Thoracic aorta (tissue), 2 donors: ENCODE measurements around the gene ANXA2R. TPM values are rescaled to one million over a fixed set of nuclear protein-coding genes. Genes with fewer than 3 reads are reported as not detected.

Experiments used
- ATAC-seq: fragments of 150-250 bp; one replicate; pipeline ENCODE4 v1.8.0; 2017; ENCODE audit warnings: low read depth; ENCODE audit not compliant: insufficient number of reproducible peaks, low FRiP score
- DNase-seq: peaks from one replicate; pipeline ENCODE4 v3.0.0-alpha.2; 2020; ENCODE audit warnings: low spot score
- H3K27ac ChIP-seq, 2 donors: fragments of 200-600 bp; sonication (generic); 1 replicate in 1 of 2; 2 replicates in 1 of 2; pipeline ENCODE4 v1.5.1; 2016; ENCODE audit warnings: mild to moderate bottlenecking in 2 of 2, moderate library complexity in 2 of 2
- H3K27me3 ChIP-seq: fragments of 200-600 bp; sonication (generic); replicated peaks from 2 replicates; pipeline ENCODE4 v1.6.0; 2016; ENCODE audit warnings: mild to moderate bottlenecking; ENCODE audit not compliant: insufficient read depth
- H3K36me3 ChIP-seq: fragments of 200-600 bp; sonication (generic); one replicate; pipeline ENCODE4 v1.5.1; 2016
- H3K4me1 ChIP-seq, 2 donors: fragments of 200-600 bp; sonication (generic); 1 replicate in 1 of 2; 2 replicates in 1 of 2; pipeline versions ENCODE4 v1.5.1 to v1.6.0; 2016; ENCODE audit warnings: low read depth in 2 of 2, mild to moderate bottlenecking in 1 of 2; ENCODE audit not compliant: control insufficient read depth in 1 of 2
- H3K4me3 ChIP-seq: fragments of 200-600 bp; sonication (generic); 2 replicates; pipeline ENCODE4 v1.5.1; 2016; ENCODE audit warnings: mild to moderate bottlenecking
- H3K9me3 ChIP-seq: fragments of 200-600 bp; sonication (generic); 2 replicates; pipeline ENCODE4 v1.5.1; 2016
- total RNA-seq, 2 donors: library from RNA; depleted of rRNA; stranded (reverse); fragments of >200 nt; gene quantifications; one replicate each; pipeline versions ENCODE4 v1.1.0 to v1.2.3, GENCODE V29; 2016
- TF ChIP-seq, protein P1 (sequence below): fragments of 200-600 bp; sonication (generic); IDR thresholded peaks from one replicate; pipeline ENCODE4 v1.5.1; 2019; ENCODE audit warnings: antibody characterized with exemption

ANXA2R gene
- total RNA-seq, 2 donors from 2014 or later, result 3.2 to 5.3 TPM

DNA sequence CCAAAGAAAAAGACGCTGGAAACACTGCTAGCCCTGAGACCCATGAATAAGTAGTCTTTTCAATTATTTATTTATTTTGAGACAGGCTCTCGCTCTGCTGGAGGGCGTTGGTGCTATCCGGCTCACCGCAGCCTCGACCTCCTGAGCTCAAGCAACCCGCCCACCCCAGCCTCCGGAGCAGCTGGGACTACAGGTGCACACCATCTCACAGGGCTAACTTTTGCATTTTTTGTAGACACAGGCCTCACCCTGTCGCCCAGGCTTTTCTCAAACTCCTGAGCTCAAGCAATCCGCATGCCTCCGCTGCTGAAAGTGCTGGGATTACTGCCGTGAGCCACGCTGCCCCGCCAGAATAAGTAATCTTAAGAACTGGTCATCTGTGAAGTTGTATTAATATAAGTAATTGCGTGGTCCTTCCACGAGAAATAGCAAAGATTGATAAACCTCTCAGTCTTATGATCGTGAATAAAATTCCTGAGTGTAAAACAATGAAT lies 1.6 kb downstream of the ANXA2R start:
- TF ChIP-seq, protein P1, sequence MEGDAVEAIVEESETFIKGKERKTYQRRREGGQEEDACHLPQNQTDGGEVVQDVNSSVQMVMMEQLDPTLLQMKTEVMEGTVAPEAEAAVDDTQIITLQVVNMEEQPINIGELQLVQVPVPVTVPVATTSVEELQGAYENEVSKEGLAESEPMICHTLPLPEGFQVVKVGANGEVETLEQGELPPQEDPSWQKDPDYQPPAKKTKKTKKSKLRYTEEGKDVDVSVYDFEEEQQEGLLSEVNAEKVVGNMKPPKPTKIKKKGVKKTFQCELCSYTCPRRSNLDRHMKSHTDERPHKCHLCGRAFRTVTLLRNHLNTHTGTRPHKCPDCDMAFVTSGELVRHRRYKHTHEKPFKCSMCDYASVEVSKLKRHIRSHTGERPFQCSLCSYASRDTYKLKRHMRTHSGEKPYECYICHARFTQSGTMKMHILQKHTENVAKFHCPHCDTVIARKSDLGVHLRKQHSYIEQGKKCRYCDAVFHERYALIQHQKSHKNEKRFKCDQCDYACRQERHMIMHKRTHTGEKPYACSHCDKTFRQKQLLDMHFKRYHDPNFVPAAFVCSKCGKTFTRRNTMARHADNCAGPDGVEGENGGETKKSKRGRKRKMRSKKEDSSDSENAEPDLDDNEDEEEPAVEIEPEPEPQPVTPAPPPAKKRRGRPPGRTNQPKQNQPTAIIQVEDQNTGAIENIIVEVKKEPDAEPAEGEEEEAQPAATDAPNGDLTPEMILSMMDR, result no peak
- peak overlapping the region; percentile 64 for H3K4me3 ChIP-seq
- H3K27me3 ChIP-seq, result no peaks in the 10 kb centered on the region
- DNase-seq (no peak), ATAC-seq (no peak)
- no peaks in the 10 kb centered on the region for H3K36me3 ChIP-seq
- H3K27ac ChIP-seq, result peak overlapping the region in 1 of 2 donors; percentile 39
- no peaks in the 10 kb centered on the region for H3K9me3 ChIP-seq
- no peaks in the 10 kb centered on the region for H3K4me1 ChIP-seq

DNA sequence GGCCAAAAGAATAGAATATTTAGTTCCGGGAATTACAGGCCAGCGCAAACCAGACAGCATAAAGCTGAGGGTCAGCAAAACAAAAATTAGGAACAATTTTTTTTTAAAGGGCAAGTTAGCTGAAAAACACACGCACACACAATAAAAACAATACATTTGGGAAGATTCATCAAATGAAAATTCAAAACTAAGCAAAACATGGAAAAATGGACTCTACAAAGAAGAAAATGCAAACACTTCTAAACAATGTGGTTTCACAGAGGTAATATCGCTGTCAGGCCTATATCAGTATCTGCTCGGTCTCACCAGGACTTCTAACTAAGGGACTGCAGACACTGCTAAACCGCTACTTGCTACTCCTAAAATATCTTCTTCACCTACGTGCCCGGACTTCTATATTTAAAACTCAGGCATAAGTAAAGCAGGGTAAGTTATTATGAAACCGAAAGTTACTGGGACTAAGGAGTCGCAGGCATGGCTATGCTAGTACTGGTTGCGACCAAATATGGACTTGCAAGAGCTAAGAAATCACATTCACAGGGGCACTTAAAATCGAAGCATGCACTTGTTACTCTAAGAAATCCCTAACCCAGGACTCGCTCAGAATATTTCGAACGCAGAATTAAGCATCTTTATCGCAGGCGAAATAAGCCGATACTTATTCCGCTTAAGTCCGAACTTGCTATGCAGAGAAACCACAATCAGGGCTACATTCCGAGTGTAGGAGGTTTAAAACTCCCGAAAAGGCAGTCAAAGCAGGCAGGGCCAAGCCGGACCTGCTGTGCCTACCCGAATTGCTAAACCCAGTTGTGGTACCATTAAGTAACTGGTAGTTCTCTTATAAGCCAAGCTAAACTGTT lies 2.3 kb downstream of the ANXA2R start:
- H3K27ac ChIP-seq, result peak overlapping the region in 1 of 2 donors; percentile 39
- H3K4me3 ChIP-seq, result peak overlapping the region; percentile 64
- H3K9me3 ChIP-seq, result no peaks in the 10 kb centered on the region
- no peaks in the 10 kb centered on the region for H3K4me1 ChIP-seq
- DNase-seq (no peak), ATAC-seq (no peak)
- TF ChIP-seq, protein P1, result no peak
- H3K27me3 ChIP-seq, result no peaks in the 10 kb centered on the region
- H3K36me3 ChIP-seq, result no peaks in the 10 kb centered on the region

DNA sequence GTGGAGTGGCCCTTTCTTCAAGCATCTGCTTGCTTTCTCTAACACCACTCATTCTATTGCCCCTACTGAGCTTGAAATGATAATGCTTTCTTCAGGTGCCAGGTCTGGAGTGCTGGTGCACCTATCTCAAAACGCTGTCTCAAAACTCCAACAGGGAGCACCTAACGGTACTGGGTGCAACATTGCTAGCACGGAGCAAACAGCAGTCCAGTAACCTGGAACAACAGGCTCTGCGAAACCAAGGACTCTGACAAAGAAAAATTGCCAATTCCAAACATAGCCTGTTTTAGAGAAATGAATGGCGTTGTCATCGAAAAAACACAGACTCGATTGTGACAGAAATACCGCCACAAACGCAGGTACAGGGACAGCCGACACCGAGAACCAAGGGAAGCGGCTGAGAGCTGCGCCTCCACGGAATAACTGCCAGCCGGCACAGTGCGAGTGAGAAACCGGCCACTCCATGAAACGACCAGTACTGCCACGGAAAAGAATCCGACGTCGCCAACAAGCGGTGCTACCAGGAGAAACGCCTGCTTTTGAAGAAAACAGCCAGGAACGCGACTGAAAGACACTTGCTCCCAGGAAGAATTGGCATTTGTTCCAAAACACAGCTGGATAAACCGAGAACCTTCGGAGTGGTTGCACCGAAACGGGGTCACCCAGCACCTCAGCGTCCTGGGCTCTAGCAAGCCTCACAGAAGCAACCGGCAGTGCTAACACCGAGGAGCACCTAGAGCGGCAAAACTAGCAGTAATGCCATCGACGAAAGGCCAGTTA lies 3.1 kb downstream of the ANXA2R start:
- TF ChIP-seq, protein P1, result no peak

DNA sequence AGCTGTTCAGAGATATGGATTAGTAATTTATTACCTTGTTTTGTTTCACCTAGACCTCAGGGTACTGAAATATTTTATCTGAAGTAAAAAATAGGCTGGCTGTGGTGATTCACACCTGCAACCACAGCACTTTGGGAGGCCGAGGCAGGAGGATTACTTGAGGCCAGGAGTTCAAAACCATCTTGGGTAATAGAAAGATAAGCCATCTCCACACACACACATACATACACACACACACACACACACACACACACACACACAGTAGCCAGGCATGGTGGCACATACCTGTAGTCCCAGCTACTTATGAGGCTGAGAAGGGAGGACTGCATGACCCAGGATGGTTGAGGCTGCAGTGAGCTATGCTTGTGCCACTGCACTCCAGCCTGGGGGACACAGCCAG lies 3.7 kb downstream of the ANXA2R start:
- H3K4me1 ChIP-seq, result no peaks in the 10 kb centered on the region
- DNase-seq, result no peak
- no peaks in the 10 kb centered on the region for H3K36me3 ChIP-seq
- no peaks in the 10 kb centered on the region for H3K9me3 ChIP-seq
- no peak for ATAC-seq
- no peak overlapping the region for H3K4me3 ChIP-seq
- no peak overlapping the region for H3K27ac ChIP-seq
- TF ChIP-seq, protein P1, result no peak
- no peaks in the 10 kb centered on the region for H3K27me3 ChIP-seq

More for the DNA sequence above, 3.1 kb downstream of the ANXA2R start:
- Histone ChIP-seq H3K27me3 (no peaks in the 10 kb centered on the region), H3K4me3 (peak overlapping the region; percentile 64), H3K4me1 (no peaks in the 10 kb centered on the region), H3K27ac (peak overlapping the region in 1 of 2 donors; percentile 39), H3K9me3 (no peaks in the 10 kb centered on the region), H3K36me3 (no peaks in the 10 kb centered on the region)
- DNase-seq (no peak), ATAC-seq (no peak)

DNA sequence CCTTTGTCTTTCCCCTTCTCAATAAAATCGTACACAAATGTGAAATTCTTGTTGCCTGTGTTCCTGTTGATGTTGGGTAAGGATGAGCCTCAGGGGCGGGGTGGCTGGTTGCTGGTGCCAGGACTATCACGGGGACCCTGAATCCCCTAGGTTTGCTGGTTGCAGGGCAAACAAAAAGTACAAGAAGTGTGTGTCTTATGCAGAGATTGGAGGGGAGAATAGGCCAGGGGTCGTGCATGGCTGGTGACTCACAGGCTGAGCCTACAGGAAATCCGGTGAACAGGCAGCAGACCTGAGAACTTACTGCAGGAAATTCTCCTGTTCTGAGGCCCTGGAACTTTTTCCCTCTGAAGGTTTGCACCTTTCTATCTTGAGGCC lies 5.5 kb downstream of the ANXA2R start:
- Histone ChIP-seq H3K27me3 (no peaks in the 10 kb centered on the region), H3K4me1 (no peaks in the 10 kb centered on the region), H3K36me3 (no peaks in the 10 kb centered on the region), H3K9me3 (no peaks in the 10 kb centered on the region), H3K27ac (no peak overlapping the region), H3K4me3 (no peak overlapping the region)
- DNase-seq, result no peak
- no peak for ATAC-seq
- TF ChIP-seq, protein P1, result no peak
